Measurements from ENCODE around the gene FOXC1.

The FOXC1 gene

GRCh38 chr6:1584146-1584545 is 25.6 kb upstream of the FOXC1 start:
- Histone ChIP-seq H3K36me3 (ENCODE audit: control insufficient read depth in 4 of 4, insufficient read depth in 4 of 4, low read length in 3 of 4) (no peaks in the 10 kb centered on the region), H3K4me1 (ENCODE audit: control extremely low read depth in 1 of 4, control insufficient read depth in 4 of 4, insufficient read depth in 4 of 4, low read length in 3 of 4) (no peaks in the 10 kb centered on the region), H3K27ac (ENCODE audit: insufficient read depth in 1 of 2, low read depth in 1 of 2, low read length in 2 of 2, poor library complexity in 1 of 2, severe bottlenecking in 2 of 2) (no peak overlapping the region), H3K9me3 (ENCODE audit: control extremely low read depth in 1 of 5, control insufficient read depth in 4 of 5, insufficient read depth in 2 of 5, low read depth in 1 of 5, low read length in 4 of 5) (peaks cover 0 to 5% (median 0%) of the 10 kb centered on the region in 5 experiments), H3K27me3 (replicated peaks in 2 of 5; ENCODE audit: control insufficient read depth in 4 of 5, insufficient read depth in 5 of 5, low read length in 4 of 5) (peaks cover 0 to 3% (median 0%) of the 10 kb centered on the region in 5 experiments), H3K4me3 (ENCODE audit: control insufficient read depth in 1 of 7, extremely low read depth in 1 of 7, insufficient read depth in 4 of 7, low read depth in 2 of 7, low read length in 6 of 7) (no peak overlapping the region)
- ChIA-PET CTCF (interaction anchor here (2.7 kb wide), 1 partner anchor 12 kb away, joined by 14 read pairs; no protein-coding TSS in a partner anchor), POLR2A (no interaction called here)
- 100% methylated on average over 2 of the region's 5 CpGs for WGBS (ENCODE audit: insufficient coverage)
- DNase-seq = no peak

- POLR2A ChIA-PET = no interaction called here
- no peak for DNase-seq
- Histone ChIP-seq H3K36me3 (ENCODE audit: control insufficient read depth in 4 of 4, insufficient read depth in 4 of 4, low read length in 3 of 4) (no peaks in the 10 kb centered on the region), H3K4me1 (ENCODE audit: control extremely low read depth in 1 of 4, control insufficient read depth in 4 of 4, insufficient read depth in 4 of 4, low read length in 3 of 4) (no peaks in the 10 kb centered on the region), H3K4me3 (ENCODE audit: control insufficient read depth in 1 of 7, extremely low read depth in 1 of 7, insufficient read depth in 4 of 7, low read depth in 2 of 7, low read length in 6 of 7) (no peak overlapping the region), H3K27me3 (replicated peaks in 2 of 5; ENCODE audit: control insufficient read depth in 4 of 5, insufficient read depth in 5 of 5, low read length in 4 of 5) (peaks cover 0 to 3% (median 0%) of the 10 kb centered on the region in 5 experiments), H3K9me3 (ENCODE audit: control extremely low read depth in 1 of 5, control insufficient read depth in 4 of 5, insufficient read depth in 2 of 5, low read depth in 1 of 5, low read length in 4 of 5) (peaks cover 0 to 5% (median 0%) of the 10 kb centered on the region in 5 experiments), H3K27ac (ENCODE audit: insufficient read depth in 1 of 2, low read depth in 1 of 2, low read length in 2 of 2, poor library complexity in 1 of 2, severe bottlenecking in 2 of 2) (no peak overlapping the region)
- 92% methylated on average over 9 of the region's 14 CpGs for WGBS (ENCODE audit: insufficient coverage)
- CTCF ChIA-PET = interaction anchor here (2.7 kb wide), 1 partner anchor 11 kb away, joined by 14 read pairs; no protein-coding TSS in a partner anchor
Observed at GRCh38 chr6:1584996-1585668, 24.6 kb upstream of the FOXC1 start.

GRCh38 chr6:1585669-1586049 is 24.1 kb upstream of the FOXC1 start:
- ChIA-PET CTCF (interaction anchor here (2.7 kb wide), 1 partner anchor 10 kb away, joined by 14 read pairs; no protein-coding TSS in a partner anchor), POLR2A (no interaction called here)
- Histone ChIP-seq H3K9me3 (ENCODE audit: control extremely low read depth in 1 of 5, control insufficient read depth in 4 of 5, insufficient read depth in 2 of 5, low read depth in 1 of 5, low read length in 4 of 5) (peaks cover 0 to 5% (median 0%) of the 10 kb centered on the region in 5 experiments), H3K36me3 (ENCODE audit: control insufficient read depth in 4 of 4, insufficient read depth in 4 of 4, low read length in 3 of 4) (no peaks in the 10 kb centered on the region), H3K27ac (ENCODE audit: insufficient read depth in 1 of 2, low read depth in 1 of 2, low read length in 2 of 2, poor library complexity in 1 of 2, severe bottlenecking in 2 of 2) (no peak overlapping the region), H3K27me3 (replicated peaks in 2 of 5; ENCODE audit: control insufficient read depth in 4 of 5, insufficient read depth in 5 of 5, low read length in 4 of 5) (peaks cover 0 to 3% (median 0%) of the 10 kb centered on the region in 5 experiments), H3K4me1 (ENCODE audit: control extremely low read depth in 1 of 4, control insufficient read depth in 4 of 4, insufficient read depth in 4 of 4, low read length in 3 of 4) (no peaks in the 10 kb centered on the region), H3K4me3 (ENCODE audit: control insufficient read depth in 1 of 7, extremely low read depth in 1 of 7, insufficient read depth in 4 of 7, low read depth in 2 of 7, low read length in 6 of 7) (no peak overlapping the region)
- DNase-seq = no peak
- 94% methylated on average over 12 of the region's 12 CpGs for WGBS (ENCODE audit: insufficient coverage)

- Histone ChIP-seq H3K9me3 (ENCODE audit: control extremely low read depth in 1 of 5, control insufficient read depth in 4 of 5, insufficient read depth in 2 of 5, low read depth in 1 of 5, low read length in 4 of 5) (peaks cover 0 to 5% (median 0%) of the 10 kb centered on the region in 5 experiments), H3K27ac (ENCODE audit: insufficient read depth in 1 of 2, low read depth in 1 of 2, low read length in 2 of 2, poor library complexity in 1 of 2, severe bottlenecking in 2 of 2) (no peak overlapping the region), H3K4me3 (ENCODE audit: control insufficient read depth in 1 of 7, extremely low read depth in 1 of 7, insufficient read depth in 4 of 7, low read depth in 2 of 7, low read length in 6 of 7) (no peak overlapping the region), H3K4me1 (ENCODE audit: control extremely low read depth in 1 of 4, control insufficient read depth in 4 of 4, insufficient read depth in 4 of 4, low read length in 3 of 4) (no peaks in the 10 kb centered on the region), H3K27me3 (replicated peaks in 2 of 5; ENCODE audit: control insufficient read depth in 4 of 5, insufficient read depth in 5 of 5, low read length in 4 of 5) (peaks cover 0 to 5% (median 0%) of the 10 kb centered on the region in 5 experiments), H3K36me3 (ENCODE audit: control insufficient read depth in 4 of 4, insufficient read depth in 4 of 4, low read length in 3 of 4) (no peaks in the 10 kb centered on the region)
- CTCF ChIA-PET = interaction anchor here (0.6 to 2.7 kb wide), 3 partner anchors 9 to 903 kb away, joined by 3 to 14 read pairs (median 3); no protein-coding TSS in a partner anchor
- POLR2A ChIA-PET = no interaction called here
- no peak for DNase-seq
- 83% methylated on average over 2 of the region's 7 CpGs for WGBS (ENCODE audit: insufficient coverage)
Observed at GRCh38 chr6:1586256-1586655, 23.5 kb upstream of the FOXC1 start.

GRCh38 chr6:1586861-1587450 is 22.8 kb upstream of the FOXC1 start:
- POLR2A ChIA-PET = no interaction called here
- 97% methylated on average over 4 of the region's 5 CpGs for WGBS (ENCODE audit: insufficient coverage)
- Histone ChIP-seq H3K27ac (ENCODE audit: insufficient read depth in 1 of 2, low read depth in 1 of 2, low read length in 2 of 2, poor library complexity in 1 of 2, severe bottlenecking in 2 of 2) (no peak overlapping the region), H3K27me3 (replicated peaks in 2 of 5; ENCODE audit: control insufficient read depth in 4 of 5, insufficient read depth in 5 of 5, low read length in 4 of 5) (peaks cover 0 to 5% (median 0%) of the 10 kb centered on the region in 5 experiments), H3K4me3 (ENCODE audit: control insufficient read depth in 1 of 7, extremely low read depth in 1 of 7, insufficient read depth in 4 of 7, low read depth in 2 of 7, low read length in 6 of 7) (no peak overlapping the region), H3K9me3 (ENCODE audit: control extremely low read depth in 1 of 5, control insufficient read depth in 4 of 5, insufficient read depth in 2 of 5, low read depth in 1 of 5, low read length in 4 of 5) (peaks cover 0 to 5% (median 0%) of the 10 kb centered on the region in 5 experiments), H3K36me3 (ENCODE audit: control insufficient read depth in 4 of 4, insufficient read depth in 4 of 4, low read length in 3 of 4) (no peaks in the 10 kb centered on the region), H3K4me1 (ENCODE audit: control extremely low read depth in 1 of 4, control insufficient read depth in 4 of 4, insufficient read depth in 4 of 4, low read length in 3 of 4) (no peaks in the 10 kb centered on the region)
- DNase-seq = no peak
- CTCF ChIA-PET = interaction anchor here (0.9 to 2.7 kb wide), 2 partner anchors 9 to 10 kb away, joined by 3 to 14 read pairs; no protein-coding TSS in a partner anchor

GRCh38 chr6:1587546-1587945 is 22.2 kb upstream of the FOXC1 start:
- Histone ChIP-seq H3K9me3 (ENCODE audit: control extremely low read depth in 1 of 5, control insufficient read depth in 4 of 5, insufficient read depth in 2 of 5, low read depth in 1 of 5, low read length in 4 of 5) (peaks cover 0 to 5% (median 0%) of the 10 kb centered on the region in 5 experiments), H3K4me3 (ENCODE audit: control insufficient read depth in 1 of 7, extremely low read depth in 1 of 7, insufficient read depth in 4 of 7, low read depth in 2 of 7, low read length in 6 of 7) (no peak overlapping the region), H3K4me1 (ENCODE audit: control extremely low read depth in 1 of 4, control insufficient read depth in 4 of 4, insufficient read depth in 4 of 4, low read length in 3 of 4) (no peaks in the 10 kb centered on the region), H3K27ac (ENCODE audit: insufficient read depth in 1 of 2, low read depth in 1 of 2, low read length in 2 of 2, poor library complexity in 1 of 2, severe bottlenecking in 2 of 2) (no peak overlapping the region), H3K36me3 (ENCODE audit: control insufficient read depth in 4 of 4, insufficient read depth in 4 of 4, low read length in 3 of 4) (no peaks in the 10 kb centered on the region), H3K27me3 (replicated peaks in 2 of 5; ENCODE audit: control insufficient read depth in 4 of 5, insufficient read depth in 5 of 5, low read length in 4 of 5) (peaks cover 0 to 5% (median 0%) of the 10 kb centered on the region in 5 experiments)
- 97% methylated on average over 6 of the region's 7 CpGs for WGBS (ENCODE audit: insufficient coverage)
- ChIA-PET POLR2A (no interaction called here), CTCF (no interaction called here)
- no peak for DNase-seq

- H3K4me3 ChIP-seq (ENCODE audit: control insufficient read depth in 1 of 7, extremely low read depth in 1 of 7, insufficient read depth in 4 of 7, low read depth in 2 of 7, low read length in 6 of 7) = no peak overlapping the region
- ChIA-PET POLR2A (no interaction called here), CTCF (no interaction called here)
- peaks cover 0 to 5% (median 0%) of the 10 kb centered on the region in 5 experiments for H3K9me3 ChIP-seq (ENCODE audit: control extremely low read depth in 1 of 5, control insufficient read depth in 4 of 5, insufficient read depth in 2 of 5, low read depth in 1 of 5, low read length in 4 of 5)
- no peak overlapping the region for H3K27ac ChIP-seq (ENCODE audit: insufficient read depth in 1 of 2, low read depth in 1 of 2, low read length in 2 of 2, poor library complexity in 1 of 2, severe bottlenecking in 2 of 2)
- peaks cover 0 to 5% (median 0%) of the 10 kb centered on the region in 5 experiments for H3K27me3 ChIP-seq (replicated peaks in 2 of 5; ENCODE audit: control insufficient read depth in 4 of 5, insufficient read depth in 5 of 5, low read length in 4 of 5)
- 97% methylated on average over 12 of the region's 12 CpGs for WGBS (ENCODE audit: insufficient coverage)
- no peaks in the 10 kb centered on the region for H3K4me1 ChIP-seq (ENCODE audit: control extremely low read depth in 1 of 4, control insufficient read depth in 4 of 4, insufficient read depth in 4 of 4, low read length in 3 of 4)
- DNase-seq = no peak
- H3K36me3 ChIP-seq (ENCODE audit: control insufficient read depth in 4 of 4, insufficient read depth in 4 of 4, low read length in 3 of 4) = no peaks in the 10 kb centered on the region
Observed at GRCh38 chr6:1587977-1588376, 21.7 kb upstream of the FOXC1 start.

All from common myeloid progenitor, CD34-positive (primary cell).